GM23338 (cell line): ENCODE data around the gene EPHB6. TPM values are rescaled to one million over a fixed set of nuclear protein-coding genes. Genes with fewer than 3 reads are reported as not detected.

Source experiments
- ATAC-seq: fragments of 200-7000 bp; cut with Tn5 transposase; 3 replicates; pipeline ENCODE4 v1.9.1; 2020
- DNase-seq: peaks from one replicate; pipeline ENCODE4 v3.0.0-alpha.2; 2015; ENCODE audit warnings: low spot score
- H2AFZ ChIP-seq: fragments of 200-600 bp; sonication (generic); 2 replicates; pipeline ENCODE4 v1.8.0; 2016; ENCODE audit warnings: antibody characterized with exemption, mild to moderate bottlenecking, moderate library complexity
- H3F3A ChIP-seq: fragments of 200-600 bp; sonication (generic); replicated peaks from 2 replicates; pipeline ENCODE4 v1.8.0; 2017; ENCODE audit warnings: antibody characterized with exemption, mixed run types, low read depth
- H3K27ac ChIP-seq: fragments of 200-600 bp; sonication (generic); 2 replicates; pipeline ENCODE4 v1.6.1; 2016; ENCODE audit warnings: low read depth
- H3K27me3 ChIP-seq: fragments of 200-600 bp; sonication (generic); 2 replicates; pipeline ENCODE4 v1.8.0; 2016; ENCODE audit warnings: mild to moderate bottlenecking, mixed run types, moderate library complexity; ENCODE audit not compliant: insufficient read depth
- H3K36me3 ChIP-seq: fragments of 200-600 bp; sonication (generic); 2 replicates; pipeline ENCODE4 v1.8.0; 2016; ENCODE audit warnings: mild to moderate bottlenecking; ENCODE audit not compliant: insufficient read depth
- H3K4me1 ChIP-seq: fragments of 200-600 bp; sonication (generic); 2 replicates; pipeline ENCODE4 v1.8.0; 2016; ENCODE audit warnings: mild to moderate bottlenecking, moderate library complexity; ENCODE audit not compliant: insufficient read depth
- H3K4me2 ChIP-seq: fragments of 200-600 bp; sonication (generic); 2 replicates; pipeline ENCODE4 v1.7.1; 2017; ENCODE audit warnings: mixed run types
- H3K4me3 ChIP-seq: fragments of 200-600 bp; sonication (generic); 2 replicates; pipeline ENCODE4 v1.6.1; 2016; ENCODE audit warnings: mixed run types
- H3K79me2 ChIP-seq: fragments of 200-600 bp; sonication (generic); replicated peaks from 2 replicates; pipeline ENCODE4 v1.8.0; 2017; ENCODE audit warnings: mild to moderate bottlenecking; ENCODE audit not compliant: insufficient read depth
- H3K9me2 ChIP-seq: fragments of 200-600 bp; sonication (generic); 2 replicates; pipeline ENCODE4 v1.8.0; 2017; ENCODE audit not compliant: insufficient read depth
- H4K20me1 ChIP-seq: fragments of 200-600 bp; sonication (generic); replicated peaks from 2 replicates; pipeline ENCODE4 v1.8.0; 2017; ENCODE audit warnings: mild to moderate bottlenecking; ENCODE audit not compliant: insufficient read depth
- H3K27ac Mint-ChIP-seq: 2 replicates; pipeline ENCODE4 v1.8.0; 2020; ENCODE audit warnings: inconsistent platforms, mild to moderate bottlenecking, moderate library complexity, mixed read lengths
- H3K27me3 Mint-ChIP-seq: 3 replicates; pipeline ENCODE4 v1.8.0; 2022; ENCODE audit warnings: low read depth, mild to moderate bottlenecking, moderate library complexity, mixed read lengths, inconsistent platforms; ENCODE audit not compliant: insufficient read depth, poor library complexity
- H3K36me3 Mint-ChIP-seq: 3 replicates; pipeline ENCODE4 v1.8.0; 2021; ENCODE audit warnings: low read depth, mild to moderate bottlenecking, inconsistent platforms, moderate library complexity, mixed read lengths
- H3K4me1 Mint-ChIP-seq: 3 replicates; pipeline ENCODE4 v1.8.0; 2020; ENCODE audit warnings: mild to moderate bottlenecking, inconsistent platforms, mixed read lengths
- H3K4me3 Mint-ChIP-seq: 3 replicates; pipeline ENCODE4 v1.8.0; 2021; ENCODE audit warnings: moderate library complexity, mild to moderate bottlenecking, inconsistent platforms, mixed read lengths
- H3K9me3 Mint-ChIP-seq: 3 replicates; pipeline ENCODE4 v1.8.0; 2020; ENCODE audit warnings: moderate library complexity, mild to moderate bottlenecking, inconsistent platforms, mixed read lengths
- EZH2 ChIP-seq: fragments of 200-600 bp; sonication (generic); IDR thresholded peaks from one replicate; pipeline ENCODE4 v1.8.0; 2017; ENCODE audit warnings: antibody characterized with exemption, mild to moderate bottlenecking, low read depth; ENCODE audit not compliant: unreplicated experiment
- EZH2phosphoT487 ChIP-seq: fragments of 200-600 bp; sonication (generic); IDR thresholded peaks from one replicate; pipeline ENCODE4 v1.8.1; 2018; ENCODE audit warnings: antibody characterized with exemption; ENCODE audit not compliant: unreplicated experiment
- JUNB ChIP-seq: IDR thresholded peaks from one replicate; pipeline ENCODE4 v1.6.1; 2016; ENCODE audit warnings: antibody characterized with exemption; ENCODE audit not compliant: unreplicated experiment
- NANOG ChIP-seq: IDR thresholded peaks from 2 replicates; pipeline ENCODE4 v1.6.1; 2016; ENCODE audit warnings: antibody characterized with exemption, borderline replicate concordance
- POLR2AphosphoS5 ChIP-seq: IDR thresholded peaks from 2 replicates; pipeline ENCODE4 v1.6.1; 2016; ENCODE audit warnings: antibody characterized with exemption, low read depth
- REST ChIP-seq: IDR thresholded peaks from one replicate; pipeline ENCODE4 v1.6.1; 2018; ENCODE audit warnings: antibody characterized with exemption; ENCODE audit not compliant: unreplicated experiment
- ZNF114 ChIP-seq: fragments of 250-450 bp; sonication (Bioruptor Pico); IDR thresholded peaks from 2 replicates; pipeline ENCODE4 v1.5.0; 2020; ENCODE audit warnings: mild to moderate bottlenecking, moderate library complexity
- ZNF331 ChIP-seq: fragments of 250-450 bp; sonication (Bioruptor Pico); IDR thresholded peaks from 2 replicates; pipeline ENCODE4 v1.5.0; 2020; ENCODE audit warnings: low read depth, mild to moderate bottlenecking, moderate library complexity
- ZNF462 ChIP-seq: fragments of 250-450 bp; sonication (Bioruptor Pico); IDR thresholded peaks from 2 replicates; pipeline ENCODE4 v1.5.0; 2020; ENCODE audit warnings: mild to moderate bottlenecking, moderate library complexity
- polyA plus RNA-seq: library from polyadenylated mRNA; unstranded; fragments of >200 nt; fragmentation: Nextera tagmentation; extraction: Ambion mirVana; gene quantifications from 2 replicates; pipeline ENCODE4 v1.2.1, GENCODE V29; 2016
- total RNA-seq: library from RNA; depleted of rRNA; stranded (reverse); fragments of >200 nt; shearing (Covaris generic); gene quantifications from 2 replicates; pipeline ENCODE4 v1.2.3, GENCODE V29; 2014

The EPHB6 gene
- total and polyA plus RNA-seq, 2 experiments from 2014 or later: 20.8 to 27.5 TPM

- H3K4me2 ChIP-seq: no peak overlapping the region
- Mint-ChIP-seq H3K27ac (no peak overlapping the region), H3K27me3 (peaks cover 2% of the 10 kb centered on the region), H3K4me1 (no peaks in the 10 kb centered on the region), H3K9me3 (no peaks in the 10 kb centered on the region), H3K4me3 (no peak overlapping the region), H3K36me3 (no peaks in the 10 kb centered on the region)
- H2AFZ ChIP-seq: no peak overlapping the region
- H3K4me1 ChIP-seq: no peaks in the 10 kb centered on the region
- no peaks in the 10 kb centered on the region for H3F3A ChIP-seq
- H3K36me3 ChIP-seq: no peaks in the 10 kb centered on the region
- H3K4me3 ChIP-seq: no peak overlapping the region
- H3K27ac ChIP-seq: no peak overlapping the region
- no peak for ATAC-seq
- H3K27me3 ChIP-seq: no peaks in the 10 kb centered on the region
- TF ChIP-seq NANOG: no peak
- no peak for TF ChIP-seq EZH2phosphoT487
- TF ChIP-seq ZNF331 (CRISPR knock-in tag): no peak
- TF ChIP-seq JUNB: no peak
- no peak for TF ChIP-seq ZNF462 (CRISPR knock-in tag)
- no peak for TF ChIP-seq REST
- no peak for TF ChIP-seq POLR2AphosphoS5
- TF ChIP-seq ZNF114 (CRISPR knock-in tag): no peak
- no peak for TF ChIP-seq EZH2
- DNase-seq: no peak
- H3K9me2 ChIP-seq: peaks cover 5% of the 10 kb centered on the region; the same call in 1 of the 2 replicates
- no peaks in the 10 kb centered on the region for H4K20me1 ChIP-seq
- H3K79me2 ChIP-seq: no peaks in the 10 kb centered on the region
Observed at GRCh38 chr7:142842251-142842766, 12.6 kb upstream of the EPHB6 start.
